LoVo (cell line): ENCODE data around the gene ZNF638.
"Not testable (repeated sequence)": the region's sequence is repeated elsewhere in the genome, so short reads cannot be mapped to it uniquely, and the experiment has no call there.

ENCODE experiments used
- DNase-seq: peaks from one replicate; pipeline ENCODE4 v3.0.0-alpha.2; 2016; ENCODE audit warnings: low spot score

Gene ZNF638

GRCh38 chr2:71331581-71332434, at the start of gene ZNF638:
TSS of gene ZNF638 (plus strand) at chr2:71331782. CDS start at chr2:71348955, 17,173 bp downstream.
- DNase-seq: peak; percentile 95

- no peak for DNase-seq
Observed at GRCh38 chr2:71281950-71282349, 49.6 kb upstream of the ZNF638 start.

- no peak for DNase-seq
Observed at GRCh38 chr2:71282493-71282892, 49.1 kb upstream of the ZNF638 start.

GRCh38 chr2:71283131-71283530, 48.5 kb upstream of the ZNF638 start:
- no peak for DNase-seq

- DNase-seq: no peak
Observed at GRCh38 chr2:71285706-71286105, 45.9 kb upstream of the ZNF638 start.

- DNase-seq: no peak
Observed at GRCh38 chr2:71291398-71291797, 40.2 kb upstream of the ZNF638 start.

GRCh38 chr2:71292159-71292558, 39.4 kb upstream of the ZNF638 start:
- DNase-seq: no peak

GRCh38 chr2:71298914-71299313, 32.7 kb upstream of the ZNF638 start:
- DNase-seq: no peak

GRCh38 chr2:71299507-71299906, 32.1 kb upstream of the ZNF638 start:
- DNase-seq: peak; percentile 45

- no peak for DNase-seq
Observed at GRCh38 chr2:71303849-71304248, 27.7 kb upstream of the ZNF638 start.

GRCh38 chr2:71306762-71307161, 24.8 kb upstream of the ZNF638 start:
- no peak for DNase-seq

- DNase-seq: no peak
Observed at GRCh38 chr2:71313016-71313766, 18.4 kb upstream of the ZNF638 start.

- no peak for DNase-seq
Observed at GRCh38 chr2:71317060-71317459, 14.5 kb upstream of the ZNF638 start.

GRCh38 chr2:71317900-71318299, 13.7 kb upstream of the ZNF638 start:
- not testable (repeated sequence) for DNase-seq

GRCh38 chr2:71323386-71323785, 8.2 kb upstream of the ZNF638 start:
- no peak for DNase-seq

GRCh38 chr2:71326968-71327367, 4.6 kb upstream of the ZNF638 start:
- DNase-seq: no peak

GRCh38 chr2:71327916-71328315, 3.7 kb upstream of the ZNF638 start:
- DNase-seq: peak; percentile 80

- no peak for DNase-seq
Observed at GRCh38 chr2:71330155-71330554, 1.4 kb upstream of the ZNF638 start.

- DNase-seq: no peak
Observed at GRCh38 chr2:71330585-71331330, 824 bp upstream of the ZNF638 start.

- not testable (repeated sequence) for DNase-seq
Observed at GRCh38 chr2:71331331-71331580, 326 bp upstream of the ZNF638 start.

GRCh38 chr2:71332435-71332796, 834 bp downstream of the ZNF638 start:
- DNase-seq: no peak

GRCh38 chr2:71333619-71334018, 2.0 kb downstream of the ZNF638 start:
- no peak for DNase-seq

GRCh38 chr2:71336384-71336783, 4.8 kb downstream of the ZNF638 start:
- DNase-seq: no peak
